Kidney epithelial cell (primary cell): ENCODE results near the gene KCNAB1. TPM values are rescaled to one million over a fixed set of nuclear protein-coding genes. Genes with fewer than 3 reads are reported as not detected.

ENCODE experiments used
- DNase-seq: peaks from one replicate; pipeline ENCODE4 v3.0.0-alpha.2; 2010; ENCODE audit warnings: low read depth
- H3K27me3 ChIP-seq: 2 replicates; pipeline ENCODE4 v1.6.0; 2011; ENCODE audit warnings: low read length; ENCODE audit not compliant: control insufficient read depth, insufficient read depth
- H3K36me3 ChIP-seq: 2 replicates; pipeline ENCODE4 v1.5.1; 2011; ENCODE audit warnings: low read length; ENCODE audit not compliant: control insufficient read depth, insufficient read depth
- H3K4me3 ChIP-seq: 2 replicates; pipeline ENCODE4 v1.5.1; 2011; ENCODE audit warnings: low read depth, mild to moderate bottlenecking, control low read depth, low read length
- total RNA-seq: library from RNA; depleted of rRNA; stranded (reverse); fragments of >200 nt; gene quantifications from 2 replicates; pipeline ENCODE4 v1.2.3, GENCODE V29; 2015
- TF ChIP-seq, protein P1 (sequence below): IDR thresholded peaks from 2 replicates; pipeline ENCODE4 v1.5.1; 2011; ENCODE audit warnings: mild to moderate bottlenecking, moderate library complexity, low read length, control low read depth, inconsistent platforms; ENCODE audit not compliant: insufficient read depth, poor library complexity, severe bottlenecking

The KCNAB1 gene
- total RNA-seq, 1 donor from 2014 or later: not detected

DNA sequence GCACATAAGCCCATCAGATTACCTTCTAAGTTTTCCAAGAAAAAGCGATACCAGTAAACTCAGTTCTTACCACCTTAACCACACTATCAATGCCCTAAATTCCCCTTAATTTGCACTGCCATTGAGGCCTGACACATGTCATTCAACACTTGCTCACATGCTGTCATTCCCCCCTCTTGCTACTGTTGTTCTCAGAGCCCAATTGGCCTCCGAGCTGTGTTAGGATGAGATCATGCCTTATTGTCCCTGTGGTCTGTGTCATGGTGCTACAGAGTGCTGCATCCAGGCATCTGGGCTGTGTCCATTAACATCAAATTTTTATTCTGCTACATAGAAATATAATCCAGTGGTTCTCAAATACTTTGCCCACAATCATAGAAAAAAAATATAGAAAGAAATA, 221.0 kb downstream of the KCNAB1 start:
- TF ChIP-seq, protein P1, sequence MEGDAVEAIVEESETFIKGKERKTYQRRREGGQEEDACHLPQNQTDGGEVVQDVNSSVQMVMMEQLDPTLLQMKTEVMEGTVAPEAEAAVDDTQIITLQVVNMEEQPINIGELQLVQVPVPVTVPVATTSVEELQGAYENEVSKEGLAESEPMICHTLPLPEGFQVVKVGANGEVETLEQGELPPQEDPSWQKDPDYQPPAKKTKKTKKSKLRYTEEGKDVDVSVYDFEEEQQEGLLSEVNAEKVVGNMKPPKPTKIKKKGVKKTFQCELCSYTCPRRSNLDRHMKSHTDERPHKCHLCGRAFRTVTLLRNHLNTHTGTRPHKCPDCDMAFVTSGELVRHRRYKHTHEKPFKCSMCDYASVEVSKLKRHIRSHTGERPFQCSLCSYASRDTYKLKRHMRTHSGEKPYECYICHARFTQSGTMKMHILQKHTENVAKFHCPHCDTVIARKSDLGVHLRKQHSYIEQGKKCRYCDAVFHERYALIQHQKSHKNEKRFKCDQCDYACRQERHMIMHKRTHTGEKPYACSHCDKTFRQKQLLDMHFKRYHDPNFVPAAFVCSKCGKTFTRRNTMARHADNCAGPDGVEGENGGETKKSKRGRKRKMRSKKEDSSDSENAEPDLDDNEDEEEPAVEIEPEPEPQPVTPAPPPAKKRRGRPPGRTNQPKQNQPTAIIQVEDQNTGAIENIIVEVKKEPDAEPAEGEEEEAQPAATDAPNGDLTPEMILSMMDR: no peak
- DNase-seq: no peak

DNA sequence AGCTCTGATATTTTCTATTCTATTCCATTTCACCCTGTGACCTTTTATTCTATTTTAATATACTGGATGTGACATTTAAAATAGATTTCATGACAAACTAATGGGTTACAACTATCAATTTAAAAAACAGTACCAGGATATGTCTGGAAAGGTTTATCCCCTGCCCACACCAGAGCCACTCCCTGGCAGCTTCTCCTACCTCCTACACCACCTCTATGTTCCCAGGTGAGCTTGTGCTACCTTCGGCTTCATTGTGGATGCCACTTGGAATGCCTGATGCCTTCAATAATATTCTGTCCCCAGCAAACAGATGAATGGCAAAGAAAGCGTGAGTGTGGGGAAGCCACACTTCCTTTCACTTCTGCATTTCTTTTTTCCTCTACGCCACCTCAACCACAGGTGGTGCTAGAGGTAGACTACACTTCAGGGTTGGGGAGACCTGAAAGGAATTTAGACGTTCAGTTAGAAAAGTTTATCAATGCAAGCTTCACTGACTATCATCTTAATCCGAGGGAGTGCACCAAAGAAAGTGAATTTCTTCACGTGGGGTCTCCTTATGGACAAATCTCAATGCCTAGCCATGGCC, 221.5 kb downstream of the KCNAB1 start:
- no peak overlapping the region for H3K4me3 ChIP-seq

More for the DNA sequence above, 221.0 kb downstream of the KCNAB1 start:
- H3K36me3 ChIP-seq: no peaks in the 10 kb centered on the region
- H3K4me3 ChIP-seq: no peak overlapping the region
- no peaks in the 10 kb centered on the region for H3K27me3 ChIP-seq

DNA sequence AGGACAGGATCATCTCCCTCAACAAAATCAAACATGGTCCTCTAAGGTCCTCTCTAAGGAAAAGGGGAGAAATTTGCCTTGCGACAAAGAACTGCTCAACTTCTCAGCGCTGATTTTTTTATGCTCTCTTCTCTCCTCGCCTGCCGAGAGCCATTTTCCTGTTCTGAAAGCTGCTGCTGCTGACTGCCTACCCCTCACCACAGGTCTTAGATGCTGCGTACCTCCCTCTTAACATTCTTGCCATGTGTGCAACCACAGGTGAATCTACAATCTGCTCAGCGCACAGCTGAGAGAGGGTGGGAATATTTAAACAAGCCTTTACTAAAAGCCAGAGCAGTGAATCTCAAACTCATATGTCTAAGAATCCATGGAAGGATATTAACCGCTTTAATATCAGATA, 223.8 kb downstream of the KCNAB1 start:
- DNase-seq: no peak
- no peak overlapping the region for H3K4me3 ChIP-seq
- no peaks in the 10 kb centered on the region for H3K27me3 ChIP-seq
- H3K36me3 ChIP-seq: no peaks in the 10 kb centered on the region
- TF ChIP-seq, protein P1: no peak

More for the DNA sequence above, 221.5 kb downstream of the KCNAB1 start:
- no peaks in the 10 kb centered on the region for H3K36me3 ChIP-seq
- TF ChIP-seq, protein P1: no peak
- H3K27me3 ChIP-seq: no peaks in the 10 kb centered on the region
- DNase-seq: no peak

DNA sequence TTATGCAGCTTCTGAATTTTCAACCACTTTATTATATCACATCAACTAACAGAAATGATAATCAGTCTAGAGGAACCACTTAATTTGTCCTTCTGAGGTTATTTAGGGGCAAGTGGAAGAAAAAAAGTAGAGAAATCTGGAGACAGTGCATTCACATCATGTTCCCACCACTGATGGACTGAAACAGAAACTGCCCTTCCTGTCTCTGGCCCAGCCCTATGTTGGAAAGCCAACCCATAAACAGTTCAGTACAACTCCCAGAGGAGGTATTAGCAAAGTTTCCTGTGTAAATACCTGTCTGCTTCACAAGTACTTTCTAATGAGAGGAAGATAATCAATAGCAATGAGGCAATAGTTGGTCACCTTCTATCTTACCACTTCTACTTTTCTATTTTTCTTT, 228.7 kb downstream of the KCNAB1 start:
- Histone ChIP-seq H3K27me3 (peaks cover 3% of the 10 kb centered on the region), H3K4me3 (no peak overlapping the region), H3K36me3 (no peaks in the 10 kb centered on the region)
- DNase-seq: no peak
- TF ChIP-seq, protein P1: no peak

DNA sequence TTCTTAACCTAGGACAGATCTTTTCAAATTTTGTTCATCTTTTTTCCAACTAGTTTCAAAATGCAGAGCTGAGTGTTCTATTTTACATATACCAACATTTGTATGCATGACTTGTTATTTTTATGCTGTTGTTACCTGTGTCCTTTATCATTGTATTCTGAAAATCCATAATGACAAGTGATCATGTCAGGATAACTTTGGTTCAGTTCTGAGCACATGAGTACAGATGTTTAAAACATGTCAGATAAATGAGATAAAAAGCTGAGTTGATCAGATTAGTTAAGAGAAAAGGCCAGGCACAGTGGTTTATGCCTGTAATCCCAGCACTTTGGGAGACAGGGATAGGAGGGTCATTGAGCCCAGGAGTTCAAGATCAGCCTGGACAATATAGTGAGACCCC, 229.6 kb downstream of the KCNAB1 start:
- peaks cover 3% of the 10 kb centered on the region for H3K27me3 ChIP-seq
- DNase-seq: no peak
- TF ChIP-seq, protein P1: no peak
- H3K4me3 ChIP-seq: no peak overlapping the region
- H3K36me3 ChIP-seq: no peaks in the 10 kb centered on the region

DNA sequence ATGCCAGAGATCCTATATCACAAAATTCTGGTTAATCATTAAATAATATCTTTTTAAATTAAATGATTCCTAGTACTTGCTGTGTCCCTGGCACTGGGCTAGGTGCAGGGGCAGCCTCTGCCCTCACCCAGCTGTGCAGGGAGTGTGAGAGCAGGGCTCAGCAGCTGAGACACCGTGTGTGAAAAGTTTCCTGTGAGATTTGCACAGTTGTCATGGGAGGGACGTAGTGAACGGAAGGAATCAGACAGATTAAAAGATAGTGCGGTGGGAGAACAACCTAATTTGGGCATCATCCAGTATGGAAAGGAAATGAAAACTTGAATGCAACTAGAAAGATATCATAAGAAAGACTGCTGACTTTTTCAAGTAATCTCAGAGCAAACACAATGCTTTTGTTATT, 230.4 kb downstream of the KCNAB1 start:
- Histone ChIP-seq H3K4me3 (no peak overlapping the region), H3K27me3 (peaks cover 3% of the 10 kb centered on the region), H3K36me3 (no peaks in the 10 kb centered on the region)
- DNase-seq: no peak
- TF ChIP-seq, protein P1: no peak
